GM06990 (cell line): Measurements from ENCODE around the gene DAZAP2.
"Not testable (repeated sequence)": the region's sequence is repeated elsewhere in the genome, so short reads cannot be mapped to it uniquely, and the experiment has no call there.

Experiments
- DNase-seq: peaks from one replicate; pipeline ENCODE4 v3.0.0-alpha.2; 2011; ENCODE audit not compliant: insufficient read length; ENCODE audit errors: extremely low read depth
- H3K27me3 ChIP-seq: replicated peaks from 2 replicates; pipeline ENCODE4 v1.6.0; 2011; ENCODE audit warnings: low read length; ENCODE audit not compliant: control insufficient read depth, insufficient read depth
- H3K36me3 ChIP-seq: 2 replicates; pipeline ENCODE4 v1.5.1; 2011; ENCODE audit warnings: low read length; ENCODE audit not compliant: control insufficient read depth, insufficient read depth
- H3K4me3 ChIP-seq: replicated peaks from 2 replicates; pipeline ENCODE4 v1.5.1; 2011; ENCODE audit warnings: low read depth, mild to moderate bottlenecking, control low read depth, low read length
- TF ChIP-seq, protein P1 (sequence below): IDR thresholded peaks from 2 replicates; pipeline ENCODE4 v1.5.1; 2011; ENCODE audit warnings: low read length, control low read depth, mild to moderate bottlenecking, inconsistent platforms; ENCODE audit not compliant: insufficient read depth, poor library complexity, severe bottlenecking

The DAZAP2 gene

DNA sequence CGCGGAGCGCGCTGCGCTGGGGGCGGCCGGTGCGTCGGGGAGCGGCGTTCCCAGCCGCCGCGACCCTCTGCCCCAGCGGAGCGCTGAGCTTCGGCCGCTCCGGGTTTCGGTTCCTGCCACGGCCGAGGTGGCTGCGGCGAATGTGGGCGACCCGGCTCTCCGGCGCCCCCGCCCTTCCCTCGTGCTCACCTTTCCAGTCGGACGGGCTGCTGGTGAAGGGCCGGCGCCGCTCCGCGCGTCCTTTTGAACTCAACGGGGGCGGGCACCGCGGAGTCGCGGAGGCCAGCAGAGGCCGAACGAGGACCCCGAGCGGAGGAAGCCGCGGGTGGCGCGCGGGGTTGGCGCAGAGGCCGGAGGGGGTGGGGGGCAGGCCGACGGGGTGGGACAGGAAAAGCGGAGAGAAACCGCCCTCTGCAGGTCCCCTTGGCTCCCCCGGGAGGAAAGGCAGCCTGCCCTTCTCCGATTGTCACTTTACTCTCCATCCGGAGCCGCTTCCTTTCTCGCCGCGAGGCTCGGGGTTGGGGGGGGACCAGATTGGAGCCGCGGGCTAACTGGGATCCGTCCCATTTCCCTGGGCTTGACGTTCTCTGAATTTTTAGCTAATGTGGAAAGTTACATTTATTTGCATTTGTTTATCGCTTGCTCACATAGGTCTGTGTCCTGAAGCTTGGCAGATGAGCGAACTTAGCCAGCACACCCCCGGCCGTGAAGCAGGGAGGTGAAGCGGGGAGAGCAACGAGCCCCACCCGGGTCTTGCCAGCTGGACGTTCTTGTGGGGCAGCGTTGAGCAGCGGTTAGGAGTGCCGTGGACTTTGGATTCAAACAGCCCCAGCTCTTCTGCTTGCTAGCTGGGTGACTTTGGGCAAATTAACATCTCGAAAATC is 31.7 kb downstream of the DAZAP2 start, which contains the start of gene SMAGP:
Gene SMAGP, minus strand, starts transcription at position 349 of the 884 bp plus-strand sequence. CDS start 1,137 bp downstream, outside the sequence.
- Histone ChIP-seq H3K4me3 (peak within 1 kb of the TSS; percentile 61), H3K36me3 (no peaks in the 10 kb centered on the region), H3K27me3 (no peaks in the 10 kb centered on the region)
- DNase-seq: peak; percentile 79
- TF ChIP-seq, protein P1, sequence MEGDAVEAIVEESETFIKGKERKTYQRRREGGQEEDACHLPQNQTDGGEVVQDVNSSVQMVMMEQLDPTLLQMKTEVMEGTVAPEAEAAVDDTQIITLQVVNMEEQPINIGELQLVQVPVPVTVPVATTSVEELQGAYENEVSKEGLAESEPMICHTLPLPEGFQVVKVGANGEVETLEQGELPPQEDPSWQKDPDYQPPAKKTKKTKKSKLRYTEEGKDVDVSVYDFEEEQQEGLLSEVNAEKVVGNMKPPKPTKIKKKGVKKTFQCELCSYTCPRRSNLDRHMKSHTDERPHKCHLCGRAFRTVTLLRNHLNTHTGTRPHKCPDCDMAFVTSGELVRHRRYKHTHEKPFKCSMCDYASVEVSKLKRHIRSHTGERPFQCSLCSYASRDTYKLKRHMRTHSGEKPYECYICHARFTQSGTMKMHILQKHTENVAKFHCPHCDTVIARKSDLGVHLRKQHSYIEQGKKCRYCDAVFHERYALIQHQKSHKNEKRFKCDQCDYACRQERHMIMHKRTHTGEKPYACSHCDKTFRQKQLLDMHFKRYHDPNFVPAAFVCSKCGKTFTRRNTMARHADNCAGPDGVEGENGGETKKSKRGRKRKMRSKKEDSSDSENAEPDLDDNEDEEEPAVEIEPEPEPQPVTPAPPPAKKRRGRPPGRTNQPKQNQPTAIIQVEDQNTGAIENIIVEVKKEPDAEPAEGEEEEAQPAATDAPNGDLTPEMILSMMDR: no peak

DNA sequence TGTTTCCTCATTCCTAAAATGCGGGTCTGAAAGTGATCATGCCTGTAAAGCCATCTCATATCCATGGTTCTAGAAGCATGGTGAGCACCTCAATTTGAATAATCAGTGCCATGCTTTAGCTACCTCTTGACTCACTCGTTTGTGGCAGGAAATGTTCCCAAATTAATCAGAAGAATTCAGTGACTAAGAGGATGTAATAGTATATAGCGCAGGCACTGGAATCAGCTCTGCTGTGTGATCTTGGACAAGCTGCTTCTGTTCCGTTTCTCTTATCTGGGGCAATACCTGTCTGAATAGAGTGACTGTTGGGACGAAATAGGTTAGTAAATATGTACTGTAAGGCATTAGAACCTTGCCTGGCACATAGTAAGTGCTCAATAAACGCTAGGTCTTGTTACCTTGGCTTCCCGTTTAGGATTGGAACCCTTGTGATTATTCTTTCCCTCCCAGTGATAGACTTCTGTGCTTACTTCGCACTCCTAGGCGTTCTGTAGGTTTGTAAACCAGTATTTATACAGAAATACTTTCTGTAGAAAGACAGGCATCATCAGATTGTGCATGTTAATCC is 32.4 kb downstream of the DAZAP2 start:
- peak overlapping the region; percentile 61 for H3K4me3 ChIP-seq
- no peaks in the 10 kb centered on the region for H3K36me3 ChIP-seq
- no peaks in the 10 kb centered on the region for H3K27me3 ChIP-seq
- no peak for DNase-seq
- TF ChIP-seq, protein P1: no peak

DNA sequence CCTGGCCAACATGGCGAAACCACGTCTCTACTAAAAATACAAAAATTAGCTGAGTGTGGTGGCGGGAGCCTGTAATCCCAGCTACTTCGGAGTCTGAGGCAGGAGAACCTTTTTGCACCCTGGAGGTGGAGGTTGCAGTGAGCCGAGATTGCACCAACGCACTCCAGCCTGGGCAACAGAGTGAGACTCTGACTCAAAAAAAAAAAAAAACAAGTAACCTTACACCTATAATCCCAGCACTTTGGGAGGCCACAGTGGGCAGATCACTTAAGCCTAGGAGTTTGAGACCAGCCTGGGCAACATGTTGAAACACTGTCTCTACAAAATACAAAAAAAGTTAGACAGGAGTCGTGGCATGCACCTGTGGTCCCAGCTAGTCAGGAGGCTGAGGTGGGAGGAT is 34.2 kb downstream of the DAZAP2 start:
- H3K4me3 ChIP-seq, DNase-seq, H3K27me3 ChIP-seq, H3K36me3 ChIP-seq: not testable (repeated sequence)

DNA sequence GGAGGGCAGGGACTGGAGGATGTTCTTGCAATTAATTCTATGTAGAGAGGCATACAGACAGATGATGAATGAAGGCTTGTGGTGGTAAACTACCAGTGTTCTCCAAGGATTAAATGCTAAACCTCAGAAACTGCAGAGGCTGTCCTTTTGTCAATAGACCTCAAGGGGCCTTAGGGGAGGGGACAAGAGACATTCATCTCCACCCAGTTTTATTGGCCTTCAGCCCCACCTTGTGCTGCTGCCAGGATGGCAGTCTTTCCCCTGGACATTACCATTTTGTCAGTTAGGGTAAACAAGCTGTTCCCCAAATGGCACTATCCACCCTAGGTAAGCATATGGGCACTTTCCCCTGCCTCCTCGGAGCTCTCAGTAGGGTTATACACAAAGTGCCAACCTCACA is 36.5 kb downstream of the DAZAP2 start:
- no peaks in the 10 kb centered on the region for H3K27me3 ChIP-seq
- H3K4me3 ChIP-seq: no peak overlapping the region
- no peaks in the 10 kb centered on the region for H3K36me3 ChIP-seq
- TF ChIP-seq, protein P1: no peak
- no peak for DNase-seq

DNA sequence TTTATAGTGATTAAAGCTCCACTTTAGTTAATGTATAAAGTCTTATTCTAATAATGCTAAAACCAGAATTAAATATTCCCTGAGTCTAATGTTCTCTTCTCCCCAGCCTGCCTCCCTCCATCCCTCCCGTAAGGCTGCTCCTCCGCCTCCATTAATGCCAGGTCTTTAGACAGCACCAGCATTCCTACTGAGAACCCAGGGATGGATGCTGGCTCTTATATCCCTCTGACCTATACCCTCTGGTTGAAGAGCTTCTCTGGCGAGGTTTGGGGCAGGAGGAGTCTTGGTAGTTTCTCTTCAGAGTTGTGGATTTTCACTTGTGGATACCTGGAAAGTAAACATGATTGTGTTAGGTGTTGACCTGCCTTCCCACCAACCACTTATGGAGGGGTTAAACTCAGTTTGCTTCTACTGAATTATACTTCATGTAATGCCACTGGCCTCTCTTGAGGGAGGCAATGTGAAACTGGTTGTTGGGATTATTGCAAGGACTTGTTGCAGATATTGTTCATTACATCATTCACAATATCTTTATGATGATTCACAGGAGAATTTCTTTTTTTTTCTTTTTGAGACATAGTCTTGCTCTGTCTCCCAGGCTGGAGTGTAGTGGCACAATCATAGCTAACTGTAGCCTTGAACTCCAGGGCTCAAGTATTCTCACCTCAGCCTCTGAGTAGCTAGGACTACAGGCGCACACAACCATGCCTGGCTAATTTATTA is 42.7 kb downstream of the DAZAP2 start:
- TF ChIP-seq, protein P1: no peak
- Histone ChIP-seq H3K27me3 (no peaks in the 10 kb centered on the region), H3K36me3 (peaks cover 8% of the 10 kb centered on the region), H3K4me3 (no peak overlapping the region)
- DNase-seq: no peak

DNA sequence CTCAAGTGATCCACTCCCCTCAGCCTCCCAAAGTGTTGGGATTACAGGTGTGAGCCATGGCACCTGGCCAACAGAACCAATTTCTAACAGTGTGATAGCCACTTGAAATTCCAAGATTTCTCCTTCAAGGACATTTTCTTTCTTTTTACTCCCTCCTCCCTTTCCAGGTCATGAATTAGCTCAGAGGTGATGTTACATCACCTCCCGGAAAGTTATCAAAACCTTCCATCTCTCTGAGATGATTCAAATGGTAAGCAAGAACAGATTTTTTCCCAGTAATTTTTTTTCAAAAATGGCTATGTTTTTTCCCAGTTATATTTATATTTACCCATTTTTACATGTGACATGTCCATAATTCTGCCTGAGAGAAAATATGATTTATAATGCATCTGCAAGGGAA is 47.2 kb downstream of the DAZAP2 start:
- H3K36me3 ChIP-seq: peaks cover 10% of the 10 kb centered on the region
- no peak overlapping the region for H3K4me3 ChIP-seq
- no peak for DNase-seq

More for the DNA sequence above, 47.2 kb downstream of the DAZAP2 start:
- H3K27me3 ChIP-seq: no peaks in the 10 kb centered on the region
- TF ChIP-seq, protein P1: no peak
